Measurements from ENCODE around the gene RAB1B. TPM values are rescaled to one million over a fixed set of nuclear protein-coding genes. Genes with fewer than 3 reads are reported as not detected.

RAB1B gene
- total RNA-seq, 1 donor from 2014 or later: 120 TPM

DNA sequence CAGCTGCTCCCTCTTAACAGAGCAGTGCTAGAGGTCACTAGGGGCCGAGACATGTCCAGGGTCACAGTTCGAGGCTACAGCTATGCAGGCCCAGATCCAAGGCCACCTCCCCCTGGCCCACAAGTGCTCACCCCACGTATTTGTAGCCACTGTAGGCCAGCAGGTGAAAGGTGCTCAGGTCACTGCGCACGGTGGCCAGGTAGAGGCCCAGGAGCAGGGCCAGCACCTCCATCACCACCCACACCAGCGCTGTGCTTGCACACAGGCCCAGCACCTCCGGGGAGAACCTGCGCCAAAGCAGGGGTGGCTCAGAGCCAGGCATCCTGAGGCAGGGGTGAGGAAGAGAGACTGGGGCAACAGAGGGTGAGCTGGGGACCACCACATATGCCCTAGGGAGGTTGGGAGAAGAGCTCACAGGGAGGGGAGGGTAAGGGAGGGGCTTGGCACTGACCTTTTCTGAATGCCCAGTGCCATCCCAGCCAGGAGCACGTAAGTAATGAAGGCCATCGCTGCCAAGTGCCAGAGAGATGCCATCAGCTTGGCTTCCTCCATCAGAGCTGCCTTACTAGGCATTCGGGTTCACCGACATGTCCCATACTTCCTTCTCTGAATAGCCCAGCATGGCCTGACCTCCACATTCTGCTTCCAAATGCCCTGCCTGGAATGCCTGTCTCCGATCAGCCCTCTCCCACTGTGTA, 17.0 kb downstream of the RAB1B start:
- Histone ChIP-seq H3K4me2 (ENCODE audit: low read length) (no peak overlapping the region), H3K27ac (ENCODE audit: low read depth, low read length) (no peak overlapping the region), H3K9ac (ENCODE audit: low read length) (no peak overlapping the region), H3K4me1 (ENCODE audit: insufficient read depth, low read length) (peaks cover 29% of the 10 kb centered on the region), H3K9me3 (ENCODE audit: insufficient read depth, low read depth, low read length) (no peaks in the 10 kb centered on the region), H3K27me3 (ENCODE audit: insufficient read depth, low read length) (no peaks in the 10 kb centered on the region), H3K79me2 (ENCODE audit: insufficient read depth, low read length) (peaks cover 42% of the 10 kb centered on the region), H3K4me3 (ENCODE audit: insufficient read depth, low read depth, low read length) (no peak overlapping the region), H4K20me1 (ENCODE audit: insufficient read depth, low read length) (peaks cover 61% of the 10 kb centered on the region), H2AFZ (ENCODE audit: low read depth, low read length) (no peak overlapping the region), H3K36me3 (ENCODE audit: insufficient read depth, low read length) (peaks cover 7% of the 10 kb centered on the region)
- TF ChIP-seq EZH2 (IDR thresholded peaks at IDR 0.05; ENCODE audit: insufficient read depth, low read length): no peak
- Mint-ChIP-seq H3K9me3 (ENCODE audit: unreplicated experiment) (no peaks in the 10 kb centered on the region), H3K36me3 (ENCODE audit: low read depth, unreplicated experiment) (peaks cover 6% of the 10 kb centered on the region), H3K27me3 (ENCODE audit: low read depth, unreplicated experiment) (no peaks in the 10 kb centered on the region), H3K4me3 (ENCODE audit: unreplicated experiment) (peak overlapping the region; percentile 54), H3K27ac (ENCODE audit: unreplicated experiment) (no peak overlapping the region), H3K4me1 (ENCODE audit: low read depth, unreplicated experiment) (peaks cover 16% of the 10 kb centered on the region)
- DNase-seq (ENCODE audit: low read depth) (no peak), FAIRE-seq (no peak)

- H3K9ac ChIP-seq (ENCODE audit: low read length): no peak overlapping the region
Observed at GRCh38 chr11:66286699-66287098, 18.3 kb downstream of the RAB1B start.

GRCh38 chr11:66287211-66287888, 18.9 kb downstream of the RAB1B start:
- peaks cover 10% of the 10 kb centered on the region for H3K27me3 Mint-ChIP-seq (ENCODE audit: low read depth, unreplicated experiment)
- Histone ChIP-seq H3K27me3 (ENCODE audit: insufficient read depth, low read length) (peaks cover 8% of the 10 kb centered on the region), H3K9me3 (ENCODE audit: insufficient read depth, low read depth, low read length) (no peaks in the 10 kb centered on the region), H3K9ac (ENCODE audit: low read length) (peak overlapping the region; percentile 94), H3K4me1 (ENCODE audit: insufficient read depth, low read length) (peaks cover 22% of the 10 kb centered on the region), H4K20me1 (ENCODE audit: insufficient read depth, low read length) (peaks cover 43% of the 10 kb centered on the region), H3K4me3 (ENCODE audit: insufficient read depth, low read depth, low read length) (peak overlapping the region; percentile 89), H2AFZ (ENCODE audit: low read depth, low read length) (no peak overlapping the region), H3K27ac (ENCODE audit: low read depth, low read length) (no peak overlapping the region), H3K79me2 (ENCODE audit: insufficient read depth, low read length) (peaks cover 42% of the 10 kb centered on the region), H3K36me3 (ENCODE audit: insufficient read depth, low read length) (peaks cover 7% of the 10 kb centered on the region), H3K4me2 (ENCODE audit: low read length) (peak overlapping the region; percentile 98)
- peak overlapping the region; percentile 90 for H3K4me3 Mint-ChIP-seq (ENCODE audit: unreplicated experiment)
- H3K4me1 Mint-ChIP-seq (ENCODE audit: low read depth, unreplicated experiment): peaks cover 14% of the 10 kb centered on the region
- no peaks in the 10 kb centered on the region for H3K9me3 Mint-ChIP-seq (ENCODE audit: unreplicated experiment)
- peaks cover 6% of the 10 kb centered on the region for H3K36me3 Mint-ChIP-seq (ENCODE audit: low read depth, unreplicated experiment)
- DNase-seq (ENCODE audit: low read depth): no peak
- H3K27ac Mint-ChIP-seq (ENCODE audit: unreplicated experiment): no peak overlapping the region
- TF ChIP-seq, protein P1, sequence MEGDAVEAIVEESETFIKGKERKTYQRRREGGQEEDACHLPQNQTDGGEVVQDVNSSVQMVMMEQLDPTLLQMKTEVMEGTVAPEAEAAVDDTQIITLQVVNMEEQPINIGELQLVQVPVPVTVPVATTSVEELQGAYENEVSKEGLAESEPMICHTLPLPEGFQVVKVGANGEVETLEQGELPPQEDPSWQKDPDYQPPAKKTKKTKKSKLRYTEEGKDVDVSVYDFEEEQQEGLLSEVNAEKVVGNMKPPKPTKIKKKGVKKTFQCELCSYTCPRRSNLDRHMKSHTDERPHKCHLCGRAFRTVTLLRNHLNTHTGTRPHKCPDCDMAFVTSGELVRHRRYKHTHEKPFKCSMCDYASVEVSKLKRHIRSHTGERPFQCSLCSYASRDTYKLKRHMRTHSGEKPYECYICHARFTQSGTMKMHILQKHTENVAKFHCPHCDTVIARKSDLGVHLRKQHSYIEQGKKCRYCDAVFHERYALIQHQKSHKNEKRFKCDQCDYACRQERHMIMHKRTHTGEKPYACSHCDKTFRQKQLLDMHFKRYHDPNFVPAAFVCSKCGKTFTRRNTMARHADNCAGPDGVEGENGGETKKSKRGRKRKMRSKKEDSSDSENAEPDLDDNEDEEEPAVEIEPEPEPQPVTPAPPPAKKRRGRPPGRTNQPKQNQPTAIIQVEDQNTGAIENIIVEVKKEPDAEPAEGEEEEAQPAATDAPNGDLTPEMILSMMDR (IDR thresholded peaks at IDR 0.05; ENCODE audit: insufficient read depth, low read depth, low read length): no peak
- no peak for TF ChIP-seq EZH2 (IDR thresholded peaks at IDR 0.05; ENCODE audit: insufficient read depth, low read length)
- no peak for FAIRE-seq

More at GRCh38 chr11:66286699-66287098, 18.3 kb downstream of the RAB1B start:
- Histone ChIP-seq H2AFZ (ENCODE audit: low read depth, low read length) (no peak overlapping the region), H3K27me3 (ENCODE audit: insufficient read depth, low read length) (peaks cover 6% of the 10 kb centered on the region), H3K4me1 (ENCODE audit: insufficient read depth, low read length) (peaks cover 22% of the 10 kb centered on the region), H3K9me3 (ENCODE audit: insufficient read depth, low read depth, low read length) (no peaks in the 10 kb centered on the region), H3K27ac (ENCODE audit: low read depth, low read length) (no peak overlapping the region), H3K36me3 (ENCODE audit: insufficient read depth, low read length) (peaks cover 7% of the 10 kb centered on the region), H3K79me2 (ENCODE audit: insufficient read depth, low read length) (peaks cover 42% of the 10 kb centered on the region), H4K20me1 (ENCODE audit: insufficient read depth, low read length) (peaks cover 48% of the 10 kb centered on the region), H3K4me3 (ENCODE audit: insufficient read depth, low read depth, low read length) (no peak overlapping the region), H3K4me2 (ENCODE audit: low read length) (no peak overlapping the region)
- TF ChIP-seq, protein P1 (IDR thresholded peaks at IDR 0.05; ENCODE audit: insufficient read depth, low read depth, low read length): no peak
- TF ChIP-seq EZH2 (IDR thresholded peaks at IDR 0.05; ENCODE audit: insufficient read depth, low read length): no peak
- peak overlapping the region; percentile 45 for H3K4me3 Mint-ChIP-seq (ENCODE audit: unreplicated experiment)
- H3K4me1 Mint-ChIP-seq (ENCODE audit: low read depth, unreplicated experiment): peaks cover 14% of the 10 kb centered on the region
- no peak for DNase-seq (ENCODE audit: low read depth)
- no peaks in the 10 kb centered on the region for H3K9me3 Mint-ChIP-seq (ENCODE audit: unreplicated experiment)
- FAIRE-seq: no peak
- peaks cover 6% of the 10 kb centered on the region for H3K36me3 Mint-ChIP-seq (ENCODE audit: low read depth, unreplicated experiment)
- H3K27ac Mint-ChIP-seq (ENCODE audit: unreplicated experiment): no peak overlapping the region
- H3K27me3 Mint-ChIP-seq (ENCODE audit: low read depth, unreplicated experiment): peaks cover 10% of the 10 kb centered on the region

All from astrocyte (in vitro differentiated cells and primary cell).